ENCODE measurements around the gene CLTCL1.

DNA sequence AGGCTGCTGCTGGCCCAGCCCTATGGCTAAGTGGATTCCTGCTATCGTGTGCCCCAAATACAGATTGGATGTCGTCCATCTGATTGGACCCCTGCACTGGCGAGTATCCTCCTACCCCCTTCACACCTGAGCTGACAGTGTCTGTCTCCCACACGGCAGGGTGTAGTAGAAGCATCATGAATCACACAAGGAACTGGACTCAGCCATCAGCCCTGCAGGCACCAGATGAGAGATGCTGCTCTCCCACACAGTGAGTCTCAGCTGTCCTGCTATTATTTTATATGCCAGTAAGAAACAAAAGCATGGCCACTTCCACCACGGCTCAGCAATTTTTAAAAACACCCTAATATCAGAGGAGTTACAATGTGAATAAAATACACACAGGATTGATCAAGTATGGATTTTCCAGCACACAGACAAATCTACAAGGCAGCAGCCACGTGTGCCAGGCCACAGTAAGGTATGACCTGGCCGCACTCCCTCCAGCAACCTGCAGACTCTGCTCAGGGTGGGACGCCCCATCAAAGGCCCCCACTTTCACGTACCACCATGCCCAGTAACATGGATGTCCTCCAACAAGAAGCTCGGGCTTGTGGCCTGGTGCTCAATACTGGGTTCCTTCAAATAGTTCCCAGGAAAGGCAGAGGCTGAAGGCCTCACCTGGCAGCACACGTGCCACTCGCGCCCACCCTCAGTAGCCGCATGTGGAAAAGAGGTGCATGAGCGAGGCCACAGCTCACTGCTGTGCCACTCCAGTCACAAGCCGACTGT lies 96.6 kb downstream of the CLTCL1 start:
- TF ChIP-seq, protein P1, sequence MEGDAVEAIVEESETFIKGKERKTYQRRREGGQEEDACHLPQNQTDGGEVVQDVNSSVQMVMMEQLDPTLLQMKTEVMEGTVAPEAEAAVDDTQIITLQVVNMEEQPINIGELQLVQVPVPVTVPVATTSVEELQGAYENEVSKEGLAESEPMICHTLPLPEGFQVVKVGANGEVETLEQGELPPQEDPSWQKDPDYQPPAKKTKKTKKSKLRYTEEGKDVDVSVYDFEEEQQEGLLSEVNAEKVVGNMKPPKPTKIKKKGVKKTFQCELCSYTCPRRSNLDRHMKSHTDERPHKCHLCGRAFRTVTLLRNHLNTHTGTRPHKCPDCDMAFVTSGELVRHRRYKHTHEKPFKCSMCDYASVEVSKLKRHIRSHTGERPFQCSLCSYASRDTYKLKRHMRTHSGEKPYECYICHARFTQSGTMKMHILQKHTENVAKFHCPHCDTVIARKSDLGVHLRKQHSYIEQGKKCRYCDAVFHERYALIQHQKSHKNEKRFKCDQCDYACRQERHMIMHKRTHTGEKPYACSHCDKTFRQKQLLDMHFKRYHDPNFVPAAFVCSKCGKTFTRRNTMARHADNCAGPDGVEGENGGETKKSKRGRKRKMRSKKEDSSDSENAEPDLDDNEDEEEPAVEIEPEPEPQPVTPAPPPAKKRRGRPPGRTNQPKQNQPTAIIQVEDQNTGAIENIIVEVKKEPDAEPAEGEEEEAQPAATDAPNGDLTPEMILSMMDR (IDR thresholded peaks at IDR 0.05) = no peak
- TF ChIP-seq POLR2A (IDR thresholded peaks at IDR 0.05) = no peak
- no peak for TF ChIP-seq EP300 (IDR thresholded peaks at IDR 0.05)

Data from ovary (tissue), 3 donors.